ENCODE results near the gene AVP.
"Not testable (repeated sequence)": the region's sequence is repeated elsewhere in the genome, so short reads cannot be mapped to it uniquely, and the experiment has no call there.

AVP gene

DNA sequence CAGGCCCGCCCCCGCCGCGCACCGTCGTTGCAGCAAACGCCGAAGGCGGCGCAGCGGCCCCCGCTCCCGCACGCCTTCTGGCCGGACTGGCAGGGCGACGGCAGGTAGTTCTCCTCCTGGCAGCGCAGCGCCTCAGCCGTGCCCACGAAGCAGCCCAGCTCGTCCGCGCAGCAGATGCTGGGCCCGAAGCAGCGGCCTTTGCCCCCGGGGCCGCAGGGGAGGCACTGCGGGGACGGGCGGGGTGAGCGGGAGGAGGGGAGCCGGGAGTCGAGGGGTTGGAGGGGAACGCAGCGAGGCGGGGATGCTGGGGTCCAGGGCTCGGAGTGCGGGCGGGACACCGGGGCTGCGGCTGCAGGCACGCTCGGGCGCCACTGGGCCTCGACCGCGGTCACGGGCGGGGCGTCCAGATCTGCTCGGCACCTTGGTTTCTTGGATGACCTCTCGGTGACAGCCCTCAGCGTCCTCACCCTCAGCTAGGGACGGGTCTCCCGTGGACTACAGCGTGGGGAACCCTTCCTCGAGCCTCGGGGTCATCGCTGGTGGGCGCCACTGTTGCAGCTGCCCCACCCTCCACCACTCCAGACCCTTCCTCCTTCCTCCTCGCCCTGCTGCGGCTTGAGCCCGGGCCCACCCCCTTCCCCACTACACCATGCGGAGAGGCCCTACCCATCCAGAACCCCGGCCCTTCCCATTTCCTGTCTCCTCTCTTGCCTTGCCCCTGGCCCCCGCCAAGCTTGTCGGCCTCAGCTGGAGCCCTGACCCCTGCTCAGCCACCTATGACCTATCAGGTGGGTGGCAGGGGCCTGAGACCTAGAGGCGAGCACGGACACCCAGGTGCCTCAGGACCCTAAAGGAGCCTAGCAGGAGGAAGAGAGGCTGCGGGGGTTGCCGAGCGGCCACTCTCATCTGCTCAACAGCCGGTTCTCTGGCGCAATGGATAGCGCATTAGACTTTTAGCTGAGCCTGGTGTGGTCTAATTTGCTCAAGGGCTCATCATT, 1.3 kb downstream of the AVP start:
- DNase-seq (ENCODE audit: low read depth in 4 of 4, low spot score in 1 of 4), result no peak

GRCh38 chr20:3082306-3082951, 2.1 kb downstream of the AVP start:
- DNase-seq (ENCODE audit: low read depth in 4 of 4, low spot score in 1 of 4), result no peak

DNA sequence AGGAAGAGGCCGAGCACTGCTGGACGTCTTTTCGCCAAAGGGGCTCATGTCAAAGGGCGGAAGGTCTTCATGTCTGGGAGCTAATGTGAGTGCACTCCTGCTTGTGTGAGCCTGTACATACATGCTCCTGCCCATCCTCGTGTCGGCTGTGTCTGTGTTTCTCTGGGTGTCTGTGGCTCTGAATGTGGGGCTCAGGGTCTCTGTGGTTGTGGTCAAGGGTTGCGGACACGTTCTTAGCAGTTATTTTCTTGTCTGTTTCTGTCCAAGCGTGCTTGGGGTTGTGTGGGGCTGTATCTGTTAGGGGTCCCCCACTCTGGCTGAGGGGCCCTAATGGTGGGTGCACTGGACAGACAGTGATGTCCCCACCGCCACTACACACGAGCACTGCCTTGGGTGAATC, 2.9 kb downstream of the AVP start:
- DNase-seq (ENCODE audit: low read depth in 4 of 4, low spot score in 1 of 4), result no peak

DNA sequence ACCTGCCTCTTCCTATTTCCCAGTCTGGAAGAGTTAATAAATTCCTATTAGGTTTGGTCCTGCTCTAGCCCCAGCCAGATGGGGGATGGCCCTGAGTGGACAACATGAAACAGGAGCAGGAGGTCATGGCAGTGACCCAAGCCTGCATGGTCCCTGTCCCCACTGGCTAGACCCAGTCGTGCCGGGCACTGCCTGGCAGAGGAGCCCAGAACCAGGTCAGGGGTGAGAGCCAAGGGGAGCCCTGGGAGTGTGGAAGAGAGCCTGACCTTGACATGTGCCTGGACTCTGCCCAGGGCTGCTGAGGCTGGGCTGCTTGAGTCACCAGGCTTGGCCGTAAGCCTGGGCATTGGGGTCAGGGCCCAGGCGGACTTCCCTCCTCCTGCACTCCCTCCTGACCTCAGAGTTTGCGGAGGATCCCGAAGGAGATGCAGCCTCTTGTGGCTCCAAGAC, 3.6 kb downstream of the AVP start:
- DNase-seq (ENCODE audit: low read depth in 4 of 4, low spot score in 1 of 4), result no peak

DNA sequence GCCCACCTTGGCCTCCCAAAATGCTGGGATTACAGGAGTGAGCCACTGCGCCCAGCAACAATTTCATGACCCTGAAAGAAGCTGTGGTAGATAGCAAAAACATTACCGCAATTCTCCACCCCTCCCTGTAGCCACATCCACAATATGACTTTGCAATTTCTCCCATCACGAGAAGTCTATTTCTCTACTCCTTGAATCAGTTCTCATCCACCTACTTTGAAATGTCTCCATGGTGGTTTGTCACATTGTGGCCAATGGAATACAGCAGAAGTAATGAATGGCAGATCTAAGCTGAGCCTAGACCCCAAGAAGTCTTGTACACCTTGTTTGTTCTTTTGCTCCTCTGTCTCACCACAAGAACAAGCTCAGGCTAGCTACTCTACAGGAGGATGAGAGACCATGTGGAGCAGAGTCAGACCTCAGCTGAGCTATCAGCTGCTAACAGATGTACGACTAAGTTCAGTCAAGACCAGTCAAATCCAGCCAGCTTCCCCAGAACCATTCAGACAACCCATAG, 6.8 kb downstream of the AVP start:
- no peak for DNase-seq (ENCODE audit: low read depth in 4 of 4, low spot score in 1 of 4)

GRCh38 chr20:3075315-3075714, 9.2 kb downstream of the AVP start:
- DNase-seq (ENCODE audit: low read depth in 4 of 4, low spot score in 1 of 4), result not testable (repeated sequence)

DNA sequence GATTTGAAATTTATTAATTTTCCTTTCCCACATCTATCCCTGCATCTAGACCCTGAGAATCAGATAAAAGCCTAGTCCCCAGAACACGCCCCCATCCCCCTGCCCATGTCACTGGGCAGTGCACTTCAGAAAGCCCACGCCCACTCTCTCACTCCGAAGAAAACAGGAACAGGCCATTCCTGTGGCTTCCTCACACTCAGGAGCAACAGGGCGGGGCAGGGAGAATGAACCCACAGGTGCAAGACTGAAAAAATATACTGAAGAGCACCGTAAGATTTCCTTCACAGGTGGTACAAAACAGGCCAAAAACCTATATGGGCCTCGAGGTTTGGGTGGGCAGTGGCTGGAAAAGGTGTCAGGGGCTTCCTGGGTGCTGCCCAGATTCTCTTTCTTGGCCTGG, 9.7 kb downstream of the AVP start:
- no peak for DNase-seq (ENCODE audit: low read depth in 4 of 4, low spot score in 1 of 4)

GRCh38 chr20:3073251-3073643, 11.3 kb downstream of the AVP start:
- not testable (repeated sequence) for DNase-seq (ENCODE audit: low read depth in 4 of 4, low spot score in 1 of 4)

- DNase-seq (ENCODE audit: low read depth in 4 of 4, low spot score in 1 of 4), result no peak
Observed at GRCh38 chr20:3072530-3073250, 11.8 kb downstream of the AVP start.

DNA sequence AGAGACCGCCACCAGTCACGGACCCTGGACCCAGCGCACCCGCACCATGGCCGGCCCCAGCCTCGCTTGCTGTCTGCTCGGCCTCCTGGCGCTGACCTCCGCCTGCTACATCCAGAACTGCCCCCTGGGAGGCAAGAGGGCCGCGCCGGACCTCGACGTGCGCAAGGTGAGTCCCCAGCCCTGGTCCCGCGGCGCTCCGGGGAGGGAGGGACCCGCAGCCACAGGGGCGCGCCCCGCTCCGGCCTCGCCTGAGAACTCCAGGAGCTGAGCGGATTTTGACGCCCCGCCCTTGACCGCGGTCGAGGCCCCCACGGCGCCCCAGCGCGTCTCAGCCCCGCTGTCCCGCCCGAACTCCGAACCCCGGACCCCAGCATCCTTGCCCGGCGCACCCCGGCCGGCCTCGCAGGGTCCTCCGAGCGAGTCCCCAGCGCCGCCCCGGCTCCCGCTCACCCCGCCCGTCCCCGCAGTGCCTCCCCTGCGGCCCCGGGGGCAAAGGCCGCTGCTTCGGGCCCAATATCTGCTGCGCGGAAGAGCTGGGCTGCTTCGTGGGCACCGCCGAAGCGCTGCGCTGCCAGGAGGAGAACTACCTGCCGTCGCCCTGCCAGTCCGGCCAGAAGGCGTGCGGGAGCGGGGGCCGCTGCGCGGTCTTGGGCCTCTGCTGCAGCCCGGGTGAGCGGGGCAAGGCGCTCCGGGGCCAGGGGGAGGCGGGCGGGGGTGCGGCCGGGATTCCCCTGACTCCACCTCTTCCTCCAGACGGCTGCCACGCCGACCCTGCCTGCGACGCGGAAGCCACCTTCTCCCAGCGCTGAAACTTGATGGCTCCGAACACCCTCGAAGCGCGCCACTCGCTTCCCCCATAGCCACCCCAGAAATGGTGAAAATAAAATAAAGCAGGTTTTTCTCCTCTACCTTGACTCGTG, 12.7 kb downstream of the AVP start, which contains the start of gene OXT:
OXT (plus strand) TSS at position 11 of the 920 bp plus-strand sequence; CDS start at position 47, 36 bp downstream.
- DNase-seq (ENCODE audit: low read depth in 4 of 4, low spot score in 1 of 4), result peak in 3 of 4 experiments; percentile 41 to 62 (median 55)

GRCh38 chr20:3071266-3071609, 13.3 kb downstream of the AVP start:
- no peak for DNase-seq (ENCODE audit: low read depth in 4 of 4, low spot score in 1 of 4)

- DNase-seq (ENCODE audit: low read depth in 4 of 4, low spot score in 1 of 4), result no peak
Observed at GRCh38 chr20:3070725-3071124, 13.8 kb downstream of the AVP start.

GRCh38 chr20:3068986-3069900, 15.3 kb downstream of the AVP start:
- no peak for DNase-seq (ENCODE audit: low read depth in 4 of 4, low spot score in 1 of 4)

GRCh38 chr20:3068075-3068474, 16.4 kb downstream of the AVP start:
- no peak for DNase-seq (ENCODE audit: low read depth in 4 of 4, low spot score in 1 of 4)

DNA sequence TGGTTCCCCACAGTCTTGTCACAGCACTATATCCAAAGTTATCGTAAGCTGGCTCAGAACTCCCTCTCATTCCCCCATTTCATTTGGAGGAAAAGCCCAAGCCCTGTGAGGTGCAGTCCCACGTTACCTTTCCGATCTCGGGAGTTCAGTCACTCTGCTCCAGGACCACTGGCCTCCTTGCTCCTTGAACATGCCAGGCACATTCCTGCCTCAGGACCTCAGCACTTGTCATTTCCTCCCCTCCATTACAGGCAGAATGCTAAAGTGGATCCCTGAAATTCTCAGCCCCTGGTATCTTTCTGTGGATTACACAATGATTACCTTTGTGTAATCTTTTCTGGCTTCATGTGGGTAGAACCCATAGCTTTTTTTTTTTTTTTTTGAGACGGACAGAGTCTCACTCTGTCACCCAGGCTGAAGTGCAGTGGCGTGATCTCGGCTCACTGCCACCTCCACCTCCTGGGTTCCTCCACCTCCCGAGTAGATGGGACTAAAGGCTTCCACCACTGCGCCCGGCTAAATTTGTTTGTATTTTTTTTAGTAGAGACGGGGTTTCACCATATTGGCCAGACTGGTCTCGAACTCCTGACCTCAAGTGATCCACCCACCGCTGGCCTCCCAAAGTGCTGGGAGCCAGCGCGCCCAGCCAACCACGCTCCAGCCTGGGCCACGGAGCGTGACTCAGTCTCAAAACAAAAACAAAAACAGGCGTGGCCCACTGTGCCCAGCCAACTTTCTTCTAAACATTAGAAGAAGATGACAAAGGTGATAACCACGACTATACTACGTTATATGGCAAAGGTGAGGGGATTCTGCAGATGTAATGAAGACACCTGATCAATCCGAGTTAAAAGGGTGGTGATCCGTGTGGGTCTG, 17.1 kb downstream of the AVP start:
- no peak for DNase-seq (ENCODE audit: low read depth in 4 of 4, low spot score in 1 of 4)

DNA sequence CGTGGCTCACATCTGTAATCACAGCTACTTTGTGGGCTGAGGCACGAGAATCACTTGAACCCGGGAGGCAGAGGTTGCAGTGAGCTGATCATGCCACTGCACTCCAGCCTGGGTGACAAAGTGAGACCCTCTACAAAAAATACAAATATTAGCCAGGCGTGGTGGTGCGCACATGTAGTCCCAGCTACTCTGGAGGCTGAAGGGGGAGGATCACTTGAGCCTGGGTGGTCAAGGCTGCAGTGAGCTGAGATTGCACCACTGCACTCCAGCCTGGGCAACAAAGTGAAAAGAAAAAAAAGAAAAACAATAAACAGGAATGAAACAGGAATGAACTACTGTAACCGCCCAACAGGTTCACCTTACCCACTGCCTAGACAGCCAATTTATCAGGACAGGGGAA, 20.4 kb downstream of the AVP start:
- DNase-seq (ENCODE audit: low read depth in 4 of 4, low spot score in 1 of 4), result not testable (repeated sequence)

DNA sequence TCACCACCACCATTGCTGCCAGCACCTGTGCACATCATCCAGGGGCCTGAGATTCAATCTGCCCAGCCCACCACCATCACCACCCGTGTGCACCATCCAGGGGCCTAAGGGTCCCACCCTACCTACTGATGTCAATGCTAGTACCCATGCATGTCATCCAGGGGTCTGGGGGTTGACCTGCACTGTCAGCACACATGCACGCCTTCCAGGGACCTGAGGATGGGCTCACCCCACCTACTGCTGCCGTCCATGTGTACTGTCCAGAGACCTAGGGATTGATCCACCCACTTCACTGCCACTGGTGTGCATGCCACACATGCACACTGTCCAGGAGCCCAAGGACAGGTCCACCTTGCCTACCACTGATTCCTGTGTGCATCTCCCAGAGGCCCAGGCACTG, 25.0 kb downstream of the AVP start:
- no peak for DNase-seq (ENCODE audit: low read depth in 4 of 4, low spot score in 1 of 4)

GRCh38 chr20:3051385-3052019, 33.0 kb downstream of the AVP start:
- DNase-seq (ENCODE audit: low read depth in 4 of 4, low spot score in 1 of 4), result no peak
